Measurements from ENCODE around the gene NAV3.

NAV3 gene

GRCh38 chr12:77924703-77925102 lies 94.0 kb downstream of the NAV3 start:
- no peak overlapping the region for H3K27ac Mint-ChIP-seq
- peaks cover 1% of the 10 kb centered on the region for H3K27me3 Mint-ChIP-seq
- H3K4me3 Mint-ChIP-seq, result no peak overlapping the region
- H3K36me3 Mint-ChIP-seq (ENCODE audit: low read depth), result no peaks in the 10 kb centered on the region
- H3K4me1 Mint-ChIP-seq (ENCODE audit: low read depth), result no peaks in the 10 kb centered on the region
- intact Hi-C loops (cut with micrococcal nuclease), result no loop called here
- no peaks in the 10 kb centered on the region for H3K9me3 Mint-ChIP-seq

- intact Hi-C loops (cut with micrococcal nuclease), result no loop called here
- Mint-ChIP-seq H3K4me3 (no peak overlapping the region), H3K9me3 (no peaks in the 10 kb centered on the region), H3K4me1 (ENCODE audit: low read depth) (no peaks in the 10 kb centered on the region), H3K27ac (no peak overlapping the region), H3K27me3 (peaks cover 1% of the 10 kb centered on the region), H3K36me3 (ENCODE audit: low read depth) (no peaks in the 10 kb centered on the region)
Measured at GRCh38 chr12:77925536-77926108, 94.9 kb downstream of the NAV3 start.

- H3K4me1 Mint-ChIP-seq (ENCODE audit: low read depth), result no peaks in the 10 kb centered on the region
Measured at GRCh38 chr12:77928078-77928477, 97.4 kb downstream of the NAV3 start.

GRCh38 chr12:77932216-77932615 lies 101.5 kb downstream of the NAV3 start:
- Mint-ChIP-seq H3K4me1 (ENCODE audit: low read depth) (no peaks in the 10 kb centered on the region), H3K27ac (no peak overlapping the region), H3K27me3 (peaks cover 6% of the 10 kb centered on the region), H3K4me3 (no peak overlapping the region), H3K9me3 (no peaks in the 10 kb centered on the region), H3K36me3 (ENCODE audit: low read depth) (no peaks in the 10 kb centered on the region)
- intact Hi-C loops (cut with micrococcal nuclease), result no loop called here

More at GRCh38 chr12:77928078-77928477, 97.4 kb downstream of the NAV3 start:
- no peak overlapping the region for H3K4me3 Mint-ChIP-seq
- intact Hi-C loops (cut with micrococcal nuclease), result no loop called here
- no peak overlapping the region for H3K27ac Mint-ChIP-seq
- no peaks in the 10 kb centered on the region for H3K9me3 Mint-ChIP-seq
- peaks cover 6% of the 10 kb centered on the region for H3K27me3 Mint-ChIP-seq
- H3K36me3 Mint-ChIP-seq (ENCODE audit: low read depth), result no peaks in the 10 kb centered on the region

- no peaks in the 10 kb centered on the region for H3K4me1 Mint-ChIP-seq (ENCODE audit: low read depth)
- H3K27me3 Mint-ChIP-seq, result no peaks in the 10 kb centered on the region
- H3K27ac Mint-ChIP-seq, result no peak overlapping the region
- H3K9me3 Mint-ChIP-seq, result no peaks in the 10 kb centered on the region
- no peak overlapping the region for H3K4me3 Mint-ChIP-seq
- H3K36me3 Mint-ChIP-seq (ENCODE audit: low read depth), result no peaks in the 10 kb centered on the region
- intact Hi-C loops (cut with micrococcal nuclease), result no loop called here
Measured at GRCh38 chr12:77938301-77938700, 107.6 kb downstream of the NAV3 start.

- H3K36me3 Mint-ChIP-seq (ENCODE audit: low read depth), result no peaks in the 10 kb centered on the region
Measured at GRCh38 chr12:77940011-77940423, 109.3 kb downstream of the NAV3 start.

GRCh38 chr12:77940567-77940966 lies 109.9 kb downstream of the NAV3 start:
- H3K4me3 Mint-ChIP-seq, result no peak overlapping the region
- no peaks in the 10 kb centered on the region for H3K27me3 Mint-ChIP-seq
- no peaks in the 10 kb centered on the region for H3K4me1 Mint-ChIP-seq (ENCODE audit: low read depth)
- intact Hi-C loops (cut with micrococcal nuclease), result no loop called here
- no peaks in the 10 kb centered on the region for H3K36me3 Mint-ChIP-seq (ENCODE audit: low read depth)
- H3K9me3 Mint-ChIP-seq, result no peaks in the 10 kb centered on the region
- H3K27ac Mint-ChIP-seq, result no peak overlapping the region

More at GRCh38 chr12:77940011-77940423, 109.3 kb downstream of the NAV3 start:
- no peaks in the 10 kb centered on the region for H3K4me1 Mint-ChIP-seq (ENCODE audit: low read depth)
- no peaks in the 10 kb centered on the region for H3K27me3 Mint-ChIP-seq
- no peaks in the 10 kb centered on the region for H3K9me3 Mint-ChIP-seq
- no peak overlapping the region for H3K27ac Mint-ChIP-seq
- H3K4me3 Mint-ChIP-seq, result no peak overlapping the region
- intact Hi-C loops (cut with micrococcal nuclease), result no loop called here

GRCh38 chr12:77941401-77941800 lies 110.7 kb downstream of the NAV3 start:
- Mint-ChIP-seq H3K9me3 (no peaks in the 10 kb centered on the region), H3K4me1 (ENCODE audit: low read depth) (no peaks in the 10 kb centered on the region), H3K27ac (no peak overlapping the region), H3K27me3 (no peaks in the 10 kb centered on the region), H3K36me3 (ENCODE audit: low read depth) (no peaks in the 10 kb centered on the region), H3K4me3 (no peak overlapping the region)
- intact Hi-C loops (cut with micrococcal nuclease), result no loop called here

GRCh38 chr12:77943466-77943865 lies 112.8 kb downstream of the NAV3 start:
- H3K27me3 Mint-ChIP-seq, result no peaks in the 10 kb centered on the region
- intact Hi-C loops (cut with micrococcal nuclease), result no loop called here
- H3K9me3 Mint-ChIP-seq, result no peaks in the 10 kb centered on the region

GRCh38 chr12:77946541-77947061 lies 115.9 kb downstream of the NAV3 start:
- no peaks in the 10 kb centered on the region for H3K36me3 Mint-ChIP-seq (ENCODE audit: low read depth)
- no peaks in the 10 kb centered on the region for H3K27me3 Mint-ChIP-seq
- intact Hi-C loops (cut with micrococcal nuclease), result no loop called here
- no peaks in the 10 kb centered on the region for H3K4me1 Mint-ChIP-seq (ENCODE audit: low read depth)
- H3K9me3 Mint-ChIP-seq, result no peaks in the 10 kb centered on the region
- H3K27ac Mint-ChIP-seq, result no peak overlapping the region
- no peak overlapping the region for H3K4me3 Mint-ChIP-seq

More at GRCh38 chr12:77943466-77943865, 112.8 kb downstream of the NAV3 start:
- H3K4me1 Mint-ChIP-seq (ENCODE audit: low read depth), result no peaks in the 10 kb centered on the region
- H3K4me3 Mint-ChIP-seq, result no peak overlapping the region
- H3K27ac Mint-ChIP-seq, result no peak overlapping the region
- no peaks in the 10 kb centered on the region for H3K36me3 Mint-ChIP-seq (ENCODE audit: low read depth)

- Mint-ChIP-seq H3K36me3 (ENCODE audit: low read depth) (no peaks in the 10 kb centered on the region), H3K27ac (no peak overlapping the region), H3K4me3 (no peak overlapping the region), H3K4me1 (ENCODE audit: low read depth) (no peaks in the 10 kb centered on the region), H3K9me3 (no peaks in the 10 kb centered on the region), H3K27me3 (no peaks in the 10 kb centered on the region)
- intact Hi-C loops (cut with micrococcal nuclease), result no loop called here
Measured at GRCh38 chr12:77947330-77947729, 116.6 kb downstream of the NAV3 start.

- Mint-ChIP-seq H3K27me3 (no peaks in the 10 kb centered on the region), H3K27ac (no peak overlapping the region), H3K4me3 (no peak overlapping the region), H3K9me3 (no peaks in the 10 kb centered on the region), H3K4me1 (ENCODE audit: low read depth) (no peaks in the 10 kb centered on the region), H3K36me3 (ENCODE audit: low read depth) (no peaks in the 10 kb centered on the region)
- intact Hi-C loops (cut with micrococcal nuclease), result no loop called here
Measured at GRCh38 chr12:77947746-77948145, 117.1 kb downstream of the NAV3 start.

- Mint-ChIP-seq H3K27ac (no peak overlapping the region), H3K36me3 (ENCODE audit: low read depth) (no peaks in the 10 kb centered on the region), H3K4me1 (ENCODE audit: low read depth) (no peaks in the 10 kb centered on the region), H3K9me3 (no peaks in the 10 kb centered on the region), H3K27me3 (no peaks in the 10 kb centered on the region), H3K4me3 (no peak overlapping the region)
- intact Hi-C loops (cut with micrococcal nuclease), result no loop called here
Measured at GRCh38 chr12:77949943-77950342, 119.2 kb downstream of the NAV3 start.

GRCh38 chr12:77953528-77954205 lies 123.0 kb downstream of the NAV3 start:
- Mint-ChIP-seq H3K36me3 (ENCODE audit: low read depth) (no peaks in the 10 kb centered on the region), H3K27ac (no peak overlapping the region), H3K27me3 (no peaks in the 10 kb centered on the region), H3K4me1 (ENCODE audit: low read depth) (no peaks in the 10 kb centered on the region), H3K9me3 (no peaks in the 10 kb centered on the region), H3K4me3 (no peak overlapping the region)
- intact Hi-C loops (cut with micrococcal nuclease), result no loop called here

- intact Hi-C loops (cut with micrococcal nuclease), result no loop called here
- Mint-ChIP-seq H3K9me3 (no peaks in the 10 kb centered on the region), H3K36me3 (ENCODE audit: low read depth) (no peaks in the 10 kb centered on the region), H3K4me1 (ENCODE audit: low read depth) (no peaks in the 10 kb centered on the region), H3K27ac (no peak overlapping the region), H3K4me3 (no peak overlapping the region), H3K27me3 (no peaks in the 10 kb centered on the region)
Measured at GRCh38 chr12:77954206-77954555, 123.5 kb downstream of the NAV3 start.
